Neuronal stem cell (in vitro differentiated cells): ENCODE results near the gene TTC23.

ENCODE experiments used
- DNase-seq: peaks from one replicate; pipeline ENCODE4 v3.0.0-alpha.2; 2013; ENCODE audit warnings: low spot score
- H2AFZ ChIP-seq: one replicate; pipeline ENCODE4 v1.6.1; 2013; ENCODE audit warnings: mild to moderate bottlenecking, low read length, inconsistent platforms
- H2AK5ac ChIP-seq: 2 replicates; pipeline ENCODE4 v1.6.1; 2013; ENCODE audit warnings: low read depth, mild to moderate bottlenecking, inconsistent platforms, low read length, moderate library complexity, mixed read lengths
- H2BK120ac ChIP-seq: 2 replicates; pipeline ENCODE4 v1.6.1; 2013; ENCODE audit warnings: low read depth, mild to moderate bottlenecking, inconsistent platforms, low read length, moderate library complexity, mixed read lengths
- H2BK12ac ChIP-seq: one replicate; pipeline ENCODE4 v1.6.1; 2013; ENCODE audit warnings: low read length, inconsistent platforms
- H2BK15ac ChIP-seq: 2 replicates; pipeline ENCODE4 v1.6.1; 2013; ENCODE audit warnings: mild to moderate bottlenecking, low read length, inconsistent platforms, mixed read lengths
- H2BK5ac ChIP-seq: one replicate; pipeline ENCODE4 v1.6.1; 2013; ENCODE audit warnings: inconsistent platforms, mild to moderate bottlenecking, low read length, moderate library complexity
- H3K14ac ChIP-seq: one replicate; pipeline ENCODE4 v1.6.1; 2013; ENCODE audit warnings: low read length, inconsistent platforms
- H3K18ac ChIP-seq: 2 replicates; pipeline ENCODE4 v1.6.1; 2013; ENCODE audit warnings: low read length, inconsistent platforms
- H3K23ac ChIP-seq: 2 replicates; pipeline ENCODE4 v1.6.1; 2013; ENCODE audit warnings: low read depth, mild to moderate bottlenecking, mixed read lengths, low read length, inconsistent platforms; ENCODE audit not compliant: poor library complexity
- H3K27ac ChIP-seq: replicated peaks from 3 replicates; pipeline ENCODE4 v1.5.1; 2013; ENCODE audit warnings: low read length, inconsistent platforms
- H3K27me3 ChIP-seq, 3 experiments: 2 replicates each; pipeline ENCODE4 v1.6.1; 2013; ENCODE audit warnings: low read length in 3 of 3, mild to moderate bottlenecking in 2 of 3, inconsistent platforms in 1 of 3, low read depth in 1 of 3, mixed read lengths in 1 of 3, moderate library complexity in 1 of 3; ENCODE audit not compliant: control insufficient read depth in 3 of 3, insufficient read depth in 3 of 3
- H3K36me3 ChIP-seq, 2 donors: replicated peaks in 1 of 2; 2 replicates each; pipeline ENCODE4 v1.6.1; 2013; ENCODE audit warnings: low read length in 2 of 2; ENCODE audit not compliant: control insufficient read depth in 2 of 2, insufficient read depth in 2 of 2
- H3K4ac ChIP-seq: 2 replicates; pipeline ENCODE4 v1.6.1; 2013; ENCODE audit warnings: inconsistent platforms, mild to moderate bottlenecking, low read length, moderate library complexity
- H3K4me1 ChIP-seq, 2 donors: 1 replicate in 1 of 2; 2 replicates in 1 of 2; pipeline ENCODE4 v1.6.1; 2013; ENCODE audit warnings: low read length in 2 of 2, low read depth in 1 of 2; ENCODE audit not compliant: control insufficient read depth in 2 of 2, insufficient read depth in 1 of 2
- H3K4me2 ChIP-seq: one replicate; pipeline ENCODE4 v1.6.1; 2013; ENCODE audit warnings: mild to moderate bottlenecking, low read length, inconsistent platforms; ENCODE audit not compliant: insufficient read depth, poor library complexity, severe bottlenecking
- H3K4me3 ChIP-seq, 2 donors: 2 replicates each; pipeline ENCODE4 v1.5.1; 2013; ENCODE audit warnings: low read length in 2 of 2, mild to moderate bottlenecking in 2 of 2, inconsistent platforms in 1 of 2, moderate library complexity in 1 of 2
- H3K79me1 ChIP-seq: one replicate; pipeline ENCODE4 v1.6.1; 2013; ENCODE audit warnings: low read depth, mild to moderate bottlenecking, inconsistent platforms, low read length, moderate library complexity
- H3K9ac ChIP-seq: one replicate; pipeline ENCODE4 v1.6.1; 2013; ENCODE audit warnings: mild to moderate bottlenecking, low read depth, low read length, inconsistent platforms; ENCODE audit not compliant: poor library complexity
- H3K9me3 ChIP-seq, 2 donors: replicated peaks in 1 of 2; 2 replicates each; pipeline versions ENCODE3 to v1.6.1; 2013; ENCODE audit warnings: low read length in 2 of 2, mild to moderate bottlenecking in 2 of 2, inconsistent platforms in 1 of 2, low read depth in 1 of 2, mixed read lengths in 1 of 2, moderate library complexity in 1 of 2; ENCODE audit not compliant: control insufficient read depth in 2 of 2, insufficient read depth in 1 of 2
- H4K8ac ChIP-seq: one replicate; pipeline ENCODE4 v1.6.1; 2013; ENCODE audit warnings: low read depth, mild to moderate bottlenecking, inconsistent platforms, low read length, moderate library complexity
- H4K91ac ChIP-seq: one replicate; pipeline ENCODE4 v1.6.1; 2013; ENCODE audit warnings: low read length, low read depth, mild to moderate bottlenecking, inconsistent platforms; ENCODE audit not compliant: poor library complexity
- WGBS, 2 donors: extraction: QIAGEN DNeasy Blood & Tissue Kit; methylation state at CpG; one replicate each; pipeline ENCODE4 v1.1.7; 2013; ENCODE audit warnings: missing lambda C conversion rate in 2 of 2, mixed read lengths in 1 of 2; ENCODE audit not compliant: insufficient read length in 2 of 2, insufficient replicate concordance in 1 of 2; ENCODE audit errors: extremely low coverage in 2 of 2; 5-methylcytosine and 5-hydroxymethylcytosine counted together

TTC23 gene

GRCh38 chr15:99117563-99118257, 131.7 kb downstream of the TTC23 start:
- Histone ChIP-seq H2AFZ (no peak overlapping the region), H3K4me3 (no peak overlapping the region), H2BK12ac (no peak overlapping the region), H3K4me1 (no peaks in the 10 kb centered on the region), H3K79me1 (no peaks in the 10 kb centered on the region), H2BK5ac (no peak overlapping the region), H3K14ac (no peak overlapping the region), H3K4me2 (no peak overlapping the region), H3K18ac (no peak overlapping the region), H4K91ac (no peak overlapping the region), H2BK15ac (no peak overlapping the region), H4K8ac (no peak overlapping the region), H3K9me3 (no peaks in the 10 kb centered on the region), H3K36me3 (peaks cover 0 to 49% of the 10 kb centered on the region in 2 donors), H3K23ac (no peak overlapping the region), H3K4ac (no peak overlapping the region), H2AK5ac (no peak overlapping the region), H3K27me3 (no peaks in the 10 kb centered on the region), H2BK120ac (no peak overlapping the region), H3K9ac (no peak overlapping the region), H3K27ac (no peak overlapping the region)
- WGBS, 2 donors: no CpG with 5 or more reads among the region's 20 CpGs
- no peak for DNase-seq

GRCh38 chr15:99117111-99117510, 132.3 kb downstream of the TTC23 start:
- Histone ChIP-seq H3K14ac (no peak overlapping the region), H3K18ac (no peak overlapping the region), H3K23ac (no peak overlapping the region), H3K79me1 (no peaks in the 10 kb centered on the region), H4K91ac (no peak overlapping the region), H2AFZ (no peak overlapping the region), H3K9me3 (no peaks in the 10 kb centered on the region), H2BK15ac (no peak overlapping the region), H4K8ac (no peak overlapping the region), H3K27ac (no peak overlapping the region), H3K4ac (no peak overlapping the region), H3K4me2 (no peak overlapping the region), H3K36me3 (peaks cover 0 to 49% of the 10 kb centered on the region in 2 donors), H2BK5ac (no peak overlapping the region), H3K27me3 (no peaks in the 10 kb centered on the region), H2BK12ac (no peak overlapping the region), H2BK120ac (no peak overlapping the region), H3K4me3 (no peak overlapping the region), H2AK5ac (no peak overlapping the region), H3K4me1 (no peaks in the 10 kb centered on the region), H3K9ac (no peak overlapping the region)
- no CpG with 5 or more reads among the region's 8 CpGs for WGBS, 2 donors
- no peak for DNase-seq

DNA sequence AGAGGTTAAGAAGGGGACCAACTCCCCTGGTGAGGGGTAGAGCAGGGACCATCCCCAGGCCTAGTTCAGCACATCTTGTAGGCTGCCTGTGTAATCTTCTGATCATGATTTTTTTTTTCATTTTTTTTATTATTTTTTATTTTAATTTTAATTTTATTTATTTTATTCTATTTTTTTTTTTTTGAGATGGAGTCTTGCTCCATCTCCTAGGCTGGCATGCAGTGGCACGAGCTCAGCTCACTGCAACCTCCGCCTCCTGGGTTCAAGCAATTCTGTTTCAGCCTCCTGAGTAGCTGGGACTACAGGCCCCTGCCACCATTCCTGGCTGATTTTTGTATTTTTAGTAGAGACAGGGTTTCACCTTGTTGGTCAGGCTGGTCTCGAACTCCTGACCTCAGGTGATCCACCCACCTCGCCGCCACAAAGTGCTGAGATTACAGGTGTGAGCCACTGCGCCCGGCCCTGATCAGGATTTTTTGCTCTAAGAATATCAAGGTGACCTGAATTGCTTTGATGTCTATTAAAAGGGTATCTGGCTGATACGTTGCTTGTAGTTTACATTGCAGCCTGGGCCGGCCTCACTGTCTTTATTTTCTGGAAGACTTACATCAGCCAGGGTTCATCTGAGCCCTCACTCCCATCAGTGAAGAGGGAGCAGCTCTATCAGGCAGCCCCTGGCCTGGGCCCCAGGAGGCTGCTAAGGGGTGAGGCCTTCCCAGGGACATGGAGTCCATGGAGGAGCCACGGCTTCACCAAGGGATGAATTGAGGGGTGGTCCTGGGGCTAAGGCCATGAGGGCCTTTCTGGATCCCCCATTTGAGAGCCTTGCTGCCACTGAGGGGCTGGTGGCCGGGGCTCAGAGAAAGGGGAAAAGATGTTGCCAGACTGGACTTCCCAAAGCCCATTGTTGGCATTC, 133.8 kb downstream of the TTC23 start:
- Histone ChIP-seq H2BK15ac (no peak overlapping the region), H4K8ac (no peak overlapping the region), H4K91ac (no peak overlapping the region), H3K9me3 (no peaks in the 10 kb centered on the region), H3K36me3 (peaks cover 0 to 49% of the 10 kb centered on the region in 2 donors), H2BK12ac (no peak overlapping the region), H2BK5ac (no peak overlapping the region), H3K27me3 (no peaks in the 10 kb centered on the region), H2AK5ac (no peak overlapping the region), H3K4me2 (no peak overlapping the region), H3K4ac (no peak overlapping the region), H3K27ac (no peak overlapping the region), H2BK120ac (no peak overlapping the region), H3K23ac (no peak overlapping the region), H3K18ac (no peak overlapping the region), H2AFZ (no peak overlapping the region), H3K14ac (no peak overlapping the region), H3K79me1 (no peaks in the 10 kb centered on the region), H3K9ac (no peak overlapping the region), H3K4me1 (no peaks in the 10 kb centered on the region), H3K4me3 (no peak overlapping the region)
- no CpG with 5 or more reads among the region's 11 CpGs for WGBS, 2 donors
- no peak for DNase-seq
